Measurements from ENCODE around the gene UMAD1. TPM values are rescaled to one million over a fixed set of nuclear protein-coding genes. Genes with fewer than 3 reads are reported as not detected.

UMAD1 gene
- total and polyA plus RNA-seq, 2 of the 4 experiments (the other 2 are of a cell fraction): 5.2 to 8.4 TPM

DNA sequence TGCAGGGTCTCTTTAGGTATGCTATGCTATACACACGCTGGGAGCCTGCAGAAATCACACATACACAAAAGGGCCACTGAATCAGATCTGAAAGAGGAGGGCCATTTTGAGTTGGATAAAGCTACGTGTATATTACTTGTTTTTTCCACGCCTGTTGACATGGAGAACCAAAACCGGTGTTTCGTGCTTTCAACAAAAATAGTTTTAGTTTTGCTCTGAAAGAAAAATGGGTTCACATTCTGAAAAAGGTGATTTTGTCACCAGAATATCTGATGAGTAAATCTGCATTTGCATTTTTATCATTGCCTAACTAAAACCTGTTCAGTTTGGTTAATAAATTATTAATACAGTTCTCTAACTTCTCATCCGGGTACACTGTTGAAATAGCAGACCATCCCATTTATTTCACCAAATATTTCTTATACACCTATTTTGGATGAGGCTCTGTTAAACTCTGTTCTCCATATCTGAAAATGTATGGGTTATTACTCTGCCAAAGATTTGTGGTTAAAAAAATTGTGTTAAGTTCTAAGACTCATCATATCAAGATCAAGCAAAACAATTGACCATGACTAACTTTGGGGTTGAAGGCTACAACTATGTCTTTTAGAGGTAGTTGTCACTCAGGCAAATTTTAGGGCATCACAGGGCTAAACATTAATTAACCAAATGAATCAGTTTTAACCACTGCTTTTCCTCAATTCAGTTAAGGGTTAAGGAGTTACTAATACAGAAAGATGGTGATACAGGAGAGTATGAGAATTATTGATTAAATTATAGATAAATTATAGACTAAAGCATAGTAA, 179.1 kb downstream of the UMAD1 start:
- Histone ChIP-seq H4K5ac (ENCODE audit: low read depth, low read length) (no peak overlapping the region), H2BK5ac (ENCODE audit: low read depth, low read length, poor library complexity, severe bottlenecking) (no peak overlapping the region), H4K91ac (ENCODE audit: insufficient read depth, low read depth, low read length) (no peak overlapping the region), H3K9me3 (ENCODE audit: control insufficient read depth, insufficient read depth, low read length) (no peaks in the 10 kb centered on the region), H3K56ac (ENCODE audit: extremely low read depth, insufficient read depth, low read length) (no peak overlapping the region), H2AK5ac (ENCODE audit: low read depth, low read length) (no peak overlapping the region), H2BK120ac (ENCODE audit: low read depth, low read length) (no peak overlapping the region), H4K8ac (ENCODE audit: low read depth in 2 of 2, low read length in 2 of 2) (no peak overlapping the region), H3K9me1 (ENCODE audit: insufficient read depth, low read length) (no peaks in the 10 kb centered on the region), H3K27ac (ENCODE audit: insufficient read depth, low read length) (no peak overlapping the region), H3K4ac (ENCODE audit: low read depth, low read length) (no peak overlapping the region), H3K27me3 (ENCODE audit: control insufficient read depth, insufficient read depth, low read length) (no peaks in the 10 kb centered on the region), H3K4me2 (ENCODE audit: low read depth, low read length) (no peak overlapping the region), H3K4me1 (ENCODE audit: control insufficient read depth, insufficient read depth, low read length) (no peaks in the 10 kb centered on the region), H3K79me1 (ENCODE audit: low read depth in 1 of 2, low read length in 2 of 2) (no peaks in the 10 kb centered on the region), H3K36me3 (ENCODE audit: control insufficient read depth, insufficient read depth, low read length) (0 out of 2 replicates have a peak, but pooled peaks cover 2% of the 10 kb centered on the region), H3K23ac (ENCODE audit: low read depth, low read length) (no peak overlapping the region), H3K4me3 (ENCODE audit: insufficient read depth, low read depth, low read length) (no peak overlapping the region), H3K9ac (ENCODE audit: low read depth, low read length) (no peak overlapping the region), H2AFZ (replicated peaks; ENCODE audit: low read length, poor library complexity) (no peak overlapping the region), H2BK20ac (ENCODE audit: low read depth, low read length) (no peak overlapping the region), H4K20me1 (ENCODE audit: insufficient read depth, low read length) (no peaks in the 10 kb centered on the region), H2BK15ac (ENCODE audit: low read depth, low read length) (no peak overlapping the region), H3K18ac (ENCODE audit: low read depth, low read length) (no peak overlapping the region), H2AK9ac (replicated peaks; ENCODE audit: low read depth, low read length, poor library complexity) (no peak overlapping the region), H3K14ac (replicated peaks; ENCODE audit: low read depth, low read length) (no peak overlapping the region)
- intact Hi-C loops (cut with micrococcal nuclease): no loop called here
- CTCF ChIA-PET: no interaction called here
- DNase-seq: no peak
- BruUV-seq (replicated peaks): no TSS peak
- WGBS, 2 experiments (ENCODE audit: extremely low coverage in 2 of 2, insufficient read length in 1 of 2): no CpG with 5 or more reads among the region's 6 CpGs
- in situ Hi-C loops (cut with MboI; ENCODE audit: low sequenced_read_pairs): no loop called here
- no peak for TF ChIP-seq MXI1 (IDR thresholded peaks at IDR 0.05; ENCODE audit: borderline replicate concordance, low read depth, low read length)
- no peak for TF ChIP-seq POLR2A (IDR thresholded peaks at IDR 0.05; ENCODE audit: low read depth, low read length)
- no peak for TF ChIP-seq MAFK (IDR thresholded peaks at IDR 0.05; ENCODE audit: low read depth, low read length)
- TF ChIP-seq RCOR1 (IDR thresholded peaks at IDR 0.05; ENCODE audit: insufficient replicate concordance, low read length): no peak
- TF ChIP-seq SMC3 (IDR thresholded peaks at IDR 0.05; ENCODE audit: low read depth, low read length): no peak
- TF ChIP-seq, protein P1, sequence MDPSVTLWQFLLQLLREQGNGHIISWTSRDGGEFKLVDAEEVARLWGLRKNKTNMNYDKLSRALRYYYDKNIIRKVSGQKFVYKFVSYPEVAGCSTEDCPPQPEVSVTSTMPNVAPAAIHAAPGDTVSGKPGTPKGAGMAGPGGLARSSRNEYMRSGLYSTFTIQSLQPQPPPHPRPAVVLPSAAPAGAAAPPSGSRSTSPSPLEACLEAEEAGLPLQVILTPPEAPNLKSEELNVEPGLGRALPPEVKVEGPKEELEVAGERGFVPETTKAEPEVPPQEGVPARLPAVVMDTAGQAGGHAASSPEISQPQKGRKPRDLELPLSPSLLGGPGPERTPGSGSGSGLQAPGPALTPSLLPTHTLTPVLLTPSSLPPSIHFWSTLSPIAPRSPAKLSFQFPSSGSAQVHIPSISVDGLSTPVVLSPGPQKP (IDR thresholded peaks at IDR 0.05; ENCODE audit: borderline replicate concordance, low read depth, low read length): no peak
- dilution Hi-C loops (cut with HindIII; ENCODE audit: low sequenced_read_pairs, unreplicated experiment): no loop called here
- ATAC-seq (ENCODE audit: low read depth): no peak
- POLR2A ChIA-PET (ENCODE audit: unreplicated experiment): no interaction called here
